Panc1 (cell line): ENCODE data around the gene RFPL2. TPM values are rescaled to one million over a fixed set of nuclear protein-coding genes. Genes with fewer than 3 reads are reported as not detected.

Experiments
- ATAC-seq: fragments of 200-7000 bp; cut with Tn5 transposase; 2 replicates; pipeline ENCODE4 v1.9.1; 2020; ENCODE audit warnings: mild to moderate bottlenecking, moderate library complexity
- BruUV-seq: library from RNA; stranded (reverse); fragments of 400-500 nt; replicated peaks from 2 replicates; lab custom pipeline; 2021; lab: Mats Ljungman, UMichigan
- CTCF ChIA-PET: fragments of 300-600 bp; sonication (Branson Sonifier 250); formaldehyde crosslinking; loops from one replicate; lab custom pipeline; 2022; ENCODE audit warnings: antibody characterized with exemption; lab: Charles Lee
- POLR2A ChIA-PET: fragments of 300-600 bp; sonication (Branson Sonifier 250); formaldehyde crosslinking; loops from one replicate; lab custom pipeline; 2022; ENCODE audit warnings: antibody characterized with exemption; lab: Charles Lee
- DNase-seq: peaks from one replicate; pipeline ENCODE4 v3.0.0-alpha.2; 2010; ENCODE audit warnings: low read depth, low spot score
- H3K27ac ChIP-seq: 2 replicates; pipeline ENCODE4 v1.5.1; 2011; ENCODE audit warnings: mild to moderate bottlenecking, low read length, inconsistent platforms
- H3K27me3 ChIP-seq: fragments of 200-500 bp; sonication (Bioruptor generic); 2 replicates; pipeline ENCODE4 v1.6.0; 2014; ENCODE audit warnings: low read length, inconsistent platforms; ENCODE audit not compliant: control insufficient read depth, insufficient read depth
- H3K36me3 ChIP-seq: fragments of 200-500 bp; sonication (Bioruptor generic); 2 replicates; pipeline ENCODE4 v1.5.1; 2014; ENCODE audit warnings: inconsistent platforms, mild to moderate bottlenecking, low read length, moderate library complexity; ENCODE audit not compliant: control insufficient read depth, insufficient read depth
- H3K4me1 ChIP-seq: 2 replicates; pipeline ENCODE4 v1.5.1; 2011; ENCODE audit warnings: inconsistent platforms, mild to moderate bottlenecking, low read length, moderate library complexity; ENCODE audit not compliant: control insufficient read depth, insufficient read depth
- H3K4me3 ChIP-seq, 2 experiments: 2 replicates each; pipeline ENCODE4 v1.5.1; 2011 to 2012; ENCODE audit warnings: low read depth in 2 of 2, low read length in 2 of 2, mild to moderate bottlenecking in 2 of 2, inconsistent platforms in 1 of 2, moderate library complexity in 1 of 2
- H3K9me3 ChIP-seq: fragments of 200-500 bp; sonication (Bioruptor generic); 2 replicates; pipeline ENCODE4 v1.5.1; 2014; ENCODE audit warnings: low read depth, mild to moderate bottlenecking, inconsistent platforms, low read length, moderate library complexity; ENCODE audit not compliant: control insufficient read depth, insufficient read depth
- POLR2AphosphoS5 ChIP-seq: IDR thresholded peaks from 2 replicates; pipeline ENCODE4 v1.6.1; 2012; ENCODE audit warnings: mild to moderate bottlenecking, low read depth, low read length, moderate library complexity
- REST ChIP-seq, 2 experiments: IDR thresholded peaks; 2 replicates each; pipeline ENCODE4 v1.6.1; 2011 to 2012; ENCODE audit warnings: low read depth in 2 of 2, control low read depth in 1 of 2, low read length in 1 of 2, mild to moderate bottlenecking in 1 of 2, moderate library complexity in 1 of 2; ENCODE audit not compliant: insufficient read depth in 1 of 2
- SIN3A ChIP-seq: IDR thresholded peaks from 2 replicates; pipeline ENCODE4 v1.6.1; 2012; ENCODE audit warnings: low read depth, mild to moderate bottlenecking, low read length, moderate library complexity, borderline replicate concordance; ENCODE audit not compliant: insufficient read depth
- TCF7L2 ChIP-seq: IDR thresholded peaks from 2 replicates; pipeline ENCODE4 v1.6.1; 2011; ENCODE audit warnings: mild to moderate bottlenecking, low read depth, low read length, inconsistent platforms
- in situ Hi-C: cut with HindIII; loops from 2 replicates; pipeline ENCODE4 v1.10.0; 2016; ENCODE audit warnings: low sequenced_read_pairs, low pct_unique_long_range_greater_than_20kb
- intact Hi-C: fragments of 100-400 bp; cut with micrococcal nuclease; formaldehyde crosslinking; loops from one replicate; pipeline ENCODE4 v1.10.0; 2022; ENCODE audit not compliant: unreplicated experiment
- total RNA-seq: library from RNA; stranded (reverse); gene quantifications from one replicate; pipeline ENCODE4 v1.2.1, GENCODE V29; 2021; ENCODE audit not compliant: unreplicated experiment
- TF ChIP-seq, protein P1 (sequence below): fragments of 450-650 bp; IDR thresholded peaks from 2 replicates; pipeline ENCODE4 v1.5.1; 2017; ENCODE audit warnings: mild to moderate bottlenecking

RFPL2 gene
- total RNA-seq, 1 experiment from 2014 or later, result not detected

GRCh38 chr22:32236970-32237369 lies 32.1 kb upstream of the RFPL2 start:
- H3K27ac ChIP-seq, result no peak overlapping the region
- H3K27me3 ChIP-seq, result no peaks in the 10 kb centered on the region; the same call in 1 of the 2 replicates
- H3K4me3 ChIP-seq, result no peak overlapping the region
- ChIA-PET POLR2A (no interaction called here), CTCF (interaction anchor here (0.6 kb wide), 1 partner anchor 75 kb away, joined by 3 read pairs; no protein-coding TSS in a partner anchor)
- TF ChIP-seq, protein P1, sequence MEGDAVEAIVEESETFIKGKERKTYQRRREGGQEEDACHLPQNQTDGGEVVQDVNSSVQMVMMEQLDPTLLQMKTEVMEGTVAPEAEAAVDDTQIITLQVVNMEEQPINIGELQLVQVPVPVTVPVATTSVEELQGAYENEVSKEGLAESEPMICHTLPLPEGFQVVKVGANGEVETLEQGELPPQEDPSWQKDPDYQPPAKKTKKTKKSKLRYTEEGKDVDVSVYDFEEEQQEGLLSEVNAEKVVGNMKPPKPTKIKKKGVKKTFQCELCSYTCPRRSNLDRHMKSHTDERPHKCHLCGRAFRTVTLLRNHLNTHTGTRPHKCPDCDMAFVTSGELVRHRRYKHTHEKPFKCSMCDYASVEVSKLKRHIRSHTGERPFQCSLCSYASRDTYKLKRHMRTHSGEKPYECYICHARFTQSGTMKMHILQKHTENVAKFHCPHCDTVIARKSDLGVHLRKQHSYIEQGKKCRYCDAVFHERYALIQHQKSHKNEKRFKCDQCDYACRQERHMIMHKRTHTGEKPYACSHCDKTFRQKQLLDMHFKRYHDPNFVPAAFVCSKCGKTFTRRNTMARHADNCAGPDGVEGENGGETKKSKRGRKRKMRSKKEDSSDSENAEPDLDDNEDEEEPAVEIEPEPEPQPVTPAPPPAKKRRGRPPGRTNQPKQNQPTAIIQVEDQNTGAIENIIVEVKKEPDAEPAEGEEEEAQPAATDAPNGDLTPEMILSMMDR, result no peak
- no peak for TF ChIP-seq REST (IDR thresholded peaks at IDR 0.05; ENCODE audit: insufficient read depth in 1 of 2, low read depth in 2 of 2, low read length in 1 of 2)
- no peak for TF ChIP-seq POLR2AphosphoS5
- TF ChIP-seq TCF7L2, result no peak
- TF ChIP-seq SIN3A, result no peak
- DNase-seq, result no peak
- H3K36me3 ChIP-seq, result no peaks in the 10 kb centered on the region
- in situ Hi-C loops (no loop called here), intact Hi-C loops (no loop called here)
- ATAC-seq, result no peak
- no peaks in the 10 kb centered on the region for H3K4me1 ChIP-seq
- no peaks in the 10 kb centered on the region for H3K9me3 ChIP-seq
- BruUV-seq, result no TSS peak

DNA sequence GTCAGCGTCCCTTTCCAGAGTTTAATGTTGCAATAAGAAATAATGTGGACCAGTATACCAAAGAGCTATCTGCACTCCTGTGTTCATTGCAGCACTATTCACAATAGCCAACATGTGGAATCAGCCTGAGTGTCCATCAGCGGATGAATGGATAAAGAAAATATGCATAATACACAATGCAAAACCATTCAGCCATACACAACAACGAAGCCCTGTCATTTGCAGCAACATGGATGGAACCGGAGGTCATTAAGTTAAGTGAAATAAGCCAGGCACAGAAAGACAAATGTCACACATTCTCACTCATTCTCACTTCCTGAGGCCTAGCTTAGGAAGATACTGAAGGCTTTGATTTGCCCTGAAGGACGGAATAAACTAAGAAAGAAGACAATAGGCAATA lies 28.2 kb upstream of the RFPL2 start:
- TF ChIP-seq SIN3A, result no peak
- no peak for TF ChIP-seq TCF7L2
- no peak for TF ChIP-seq REST (IDR thresholded peaks at IDR 0.05; ENCODE audit: insufficient read depth in 1 of 2, low read depth in 2 of 2, low read length in 1 of 2)
- TF ChIP-seq POLR2AphosphoS5, result no peak
- TF ChIP-seq, protein P1, result no peak
- ATAC-seq (no peak), DNase-seq (no peak)
- ChIA-PET CTCF (no interaction called here), POLR2A (no interaction called here)
- in situ Hi-C loops (no loop called here), intact Hi-C loops (no loop called here)
- H3K36me3 ChIP-seq, result no peaks in the 10 kb centered on the region
- no TSS peak for BruUV-seq
- no peaks in the 10 kb centered on the region for H3K4me1 ChIP-seq
- no peaks in the 10 kb centered on the region for H3K9me3 ChIP-seq
- H3K4me3 ChIP-seq, result no peak overlapping the region
- H3K27ac ChIP-seq, result no peak overlapping the region
- no peaks in the 10 kb centered on the region; the same call in 1 of the 2 replicates for H3K27me3 ChIP-seq
